ENCODE measurements around the gene PPARA.
"Not testable (repeated sequence)": the region's sequence is repeated elsewhere in the genome, so short reads cannot be mapped to it uniquely, and the experiment has no call there.

PPARA gene

DNA sequence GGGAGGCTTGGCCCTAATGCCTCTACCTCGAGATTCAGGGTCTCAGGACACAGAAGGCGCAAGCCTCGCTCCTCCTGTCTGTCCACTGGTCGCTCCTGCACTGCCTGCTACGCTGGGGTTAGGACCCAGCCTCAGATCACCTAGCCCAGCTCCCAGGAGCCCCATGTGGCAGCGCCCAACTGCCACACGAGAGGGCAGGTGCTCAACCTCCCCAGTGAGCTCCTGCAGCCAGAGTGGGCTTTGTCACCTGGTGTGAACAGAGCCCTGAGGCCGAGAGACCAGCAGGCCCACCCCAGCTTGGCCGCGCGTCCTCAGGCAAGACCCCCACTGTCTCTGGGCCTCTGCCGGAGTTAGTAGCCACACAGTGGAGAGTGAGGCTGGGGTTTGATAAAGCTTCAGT lies 21.7 kb upstream of the PPARA start:
- DNase-seq = no peak

DNA sequence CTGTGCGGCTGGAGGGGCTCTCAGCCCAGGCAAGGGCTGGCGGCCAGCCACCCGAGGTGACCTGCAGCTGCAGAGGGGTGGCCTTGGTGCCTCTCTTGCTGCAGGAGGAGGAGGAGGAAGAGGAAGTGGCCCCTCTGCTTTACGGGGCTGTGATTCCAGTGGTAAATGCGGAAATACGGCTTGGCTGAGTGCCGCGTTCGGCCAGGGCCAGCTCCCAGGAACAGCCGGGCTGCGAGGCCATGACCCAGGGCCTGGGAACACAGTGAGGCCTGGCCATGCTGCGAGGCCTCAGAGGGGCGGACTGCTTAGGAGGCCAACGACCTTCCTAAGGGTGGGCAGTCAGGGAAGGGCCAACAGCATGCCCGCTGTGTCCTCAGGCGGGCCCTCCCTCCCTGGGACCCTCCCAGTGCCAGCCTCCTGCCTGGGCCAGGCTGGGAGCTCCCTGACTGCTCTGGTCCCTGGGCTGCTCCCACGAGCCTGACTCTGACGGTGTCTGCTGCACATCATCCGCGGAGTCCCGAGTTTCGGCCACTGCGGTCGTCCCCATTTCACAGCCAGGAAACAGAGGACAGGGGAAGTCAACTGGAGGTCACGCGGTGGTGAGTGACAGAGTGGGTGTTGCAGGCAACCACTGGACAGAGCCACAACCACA lies 20.8 kb upstream of the PPARA start:
- DNase-seq = no peak

DNA sequence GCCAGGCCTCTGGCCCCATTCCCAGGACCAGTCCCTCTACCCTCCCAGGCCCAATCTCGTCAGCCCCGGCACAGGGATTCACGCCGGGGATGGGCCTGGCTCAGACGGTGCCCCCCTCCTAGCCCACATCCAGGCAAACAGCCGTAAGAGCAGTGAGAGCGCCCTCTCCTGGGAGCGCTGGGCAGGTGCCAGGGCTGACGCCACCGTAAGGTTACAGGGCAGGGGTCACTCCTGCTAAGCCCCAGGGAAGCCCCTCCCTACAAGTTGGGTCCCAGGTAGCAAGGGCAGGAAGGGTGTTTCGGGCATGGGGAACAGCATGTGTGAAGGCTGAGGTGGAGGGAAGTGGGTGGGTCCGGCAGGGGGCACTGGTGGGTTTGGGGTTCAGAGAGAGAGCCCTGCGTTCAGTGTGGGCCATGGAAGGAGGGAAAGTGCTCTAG lies 19.2 kb upstream of the PPARA start:
- DNase-seq = no peak

DNA sequence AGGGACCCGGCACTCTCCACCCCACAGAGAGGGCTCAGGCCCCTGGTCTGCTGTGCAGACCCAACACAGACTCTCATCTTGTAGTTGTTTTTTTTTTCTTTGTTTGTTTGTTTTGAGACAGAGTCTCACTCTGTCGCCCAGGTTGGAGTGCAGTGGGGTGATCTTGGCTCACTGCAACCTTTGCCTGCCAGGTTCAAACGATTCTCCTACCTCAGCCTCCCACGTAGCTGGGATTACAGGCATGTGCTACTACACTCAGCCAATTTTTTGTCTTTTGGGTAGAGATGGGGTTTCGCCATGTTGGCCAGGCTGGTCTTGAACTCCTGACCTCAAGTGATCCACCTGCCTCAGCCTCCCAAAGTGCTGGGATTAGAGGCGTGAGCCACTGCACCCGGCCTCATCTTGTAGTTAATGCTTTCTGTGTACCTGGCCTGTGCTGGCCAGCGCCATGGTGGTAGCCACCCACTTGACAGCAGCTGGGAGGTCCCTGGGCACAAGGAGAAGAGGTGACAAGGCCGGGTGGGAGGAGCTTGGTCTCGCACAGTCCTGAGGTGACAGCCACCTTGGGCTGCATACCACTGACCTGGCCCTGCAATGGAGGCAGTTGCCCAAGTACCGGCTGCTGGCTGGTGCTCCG lies 18.0 kb upstream of the PPARA start:
- DNase-seq = not testable (repeated sequence)

DNA sequence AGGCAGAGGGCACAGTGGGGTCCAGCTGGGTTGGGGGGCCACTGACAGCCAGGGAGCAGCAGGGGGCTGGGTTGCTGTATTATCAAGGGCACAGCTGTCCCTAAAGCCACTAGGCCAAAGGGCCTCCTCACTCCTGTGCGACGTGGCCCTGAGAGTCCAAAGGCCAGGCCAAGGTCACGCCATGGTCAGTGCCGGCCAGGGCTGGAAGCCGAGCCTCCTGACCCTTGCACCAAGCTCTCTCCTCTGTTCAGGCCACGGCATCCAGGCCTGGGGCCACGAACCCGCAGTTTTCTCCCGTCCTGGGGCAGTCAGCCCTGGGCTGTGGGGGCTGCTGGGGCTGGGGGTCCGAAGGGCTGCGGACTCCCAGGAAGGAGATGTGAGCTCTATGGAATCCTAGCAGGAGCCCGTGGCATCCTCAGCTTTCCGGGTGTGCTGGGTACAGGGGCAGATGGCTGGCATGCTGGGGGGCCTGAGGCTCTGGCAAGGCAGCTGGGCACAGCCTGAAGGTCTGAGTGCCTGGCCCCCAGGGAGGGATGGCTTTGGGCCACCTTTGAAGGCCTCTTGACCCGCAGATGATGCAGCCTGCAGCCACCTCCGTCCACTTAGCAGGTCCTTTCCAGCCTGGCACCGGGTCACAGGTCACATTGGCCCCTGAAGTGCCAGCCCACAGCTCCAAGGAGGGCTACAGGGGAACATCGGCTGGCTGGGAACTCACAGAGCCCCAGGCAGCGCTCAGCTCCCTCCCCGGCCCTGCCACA lies 17.3 kb upstream of the PPARA start:
- DNase-seq = no peak

DNA sequence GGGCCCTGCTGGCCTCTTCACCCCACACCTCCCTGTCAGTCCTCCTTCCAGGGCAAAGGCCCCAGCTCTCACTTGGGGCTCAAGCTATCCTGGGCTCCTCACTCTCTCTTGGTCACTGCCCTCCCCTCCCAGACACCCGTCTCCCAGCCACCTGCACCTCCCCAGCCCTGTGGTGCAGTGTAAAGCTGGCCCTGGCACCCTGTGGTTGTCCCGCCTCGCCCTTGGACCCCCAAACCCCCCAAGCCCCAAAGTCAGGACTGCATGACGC lies 16.8 kb upstream of the PPARA start:
- no peak for DNase-seq

DNA sequence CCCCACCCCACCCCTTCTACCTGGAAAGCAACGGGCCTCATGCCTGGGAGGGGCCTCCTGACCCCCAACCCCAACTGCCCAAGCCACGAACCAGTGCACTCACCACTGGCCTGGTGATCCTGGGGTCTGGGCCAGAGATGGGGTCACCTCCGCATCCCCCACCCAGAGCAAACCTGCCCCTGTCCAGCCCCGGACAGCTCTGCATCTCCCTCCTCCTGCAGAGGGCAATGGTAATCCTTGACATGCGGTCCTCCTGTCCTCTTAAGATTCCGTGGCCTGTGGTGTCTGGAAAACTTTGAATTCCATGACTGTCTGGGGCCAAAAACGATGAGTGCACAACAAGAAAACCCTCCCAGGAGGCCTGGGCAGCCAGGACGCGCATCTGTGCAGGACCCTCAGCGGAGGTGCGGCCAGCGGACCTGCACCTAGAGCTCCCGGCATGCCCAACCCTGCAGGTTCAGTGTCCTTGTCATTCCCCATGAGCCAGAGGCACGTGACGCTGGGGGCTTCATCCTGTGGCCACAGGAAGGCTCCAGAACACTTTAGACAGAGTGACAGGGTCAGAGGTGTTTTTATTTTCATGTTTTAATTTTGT lies 16.1 kb upstream of the PPARA start:
- DNase-seq = no peak

DNA sequence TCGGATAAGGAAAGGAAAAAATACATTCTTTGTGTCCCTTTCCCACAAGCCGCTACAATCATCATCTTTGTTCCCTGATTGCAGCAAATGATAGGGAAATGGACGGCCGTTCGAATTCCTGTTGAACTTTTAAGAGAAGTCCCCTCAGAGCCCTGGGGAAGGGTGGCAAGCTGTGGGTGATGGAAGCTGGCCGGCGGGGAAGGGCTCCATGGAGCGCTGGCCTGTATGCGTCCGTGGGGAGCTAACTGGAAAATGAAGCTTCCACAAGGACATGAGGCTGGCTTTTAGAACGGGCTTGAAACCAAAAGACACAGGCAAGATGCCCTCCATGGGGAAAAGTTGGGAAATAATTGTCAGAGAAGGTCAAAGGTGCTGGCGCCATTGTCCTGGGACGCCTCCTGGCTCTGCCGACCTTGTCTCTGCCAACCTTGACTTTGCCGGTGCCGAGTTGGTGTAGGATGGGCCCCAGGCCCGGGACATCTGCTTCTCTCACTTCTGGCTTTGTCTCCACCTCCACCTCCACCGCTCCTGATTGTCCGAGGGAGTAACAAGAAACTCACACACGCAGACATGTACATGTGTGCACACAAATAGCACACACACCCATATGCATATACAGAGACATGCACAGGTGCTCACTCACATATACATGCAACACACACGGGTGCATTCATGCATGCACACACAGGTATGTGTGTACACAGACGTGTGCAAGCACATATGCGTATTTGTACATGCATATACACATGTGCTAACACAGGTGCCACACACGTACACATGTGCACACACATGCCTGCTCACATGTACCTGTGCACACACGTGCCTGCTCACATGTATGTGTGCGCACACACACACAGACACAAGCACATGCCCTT lies 14.5 kb upstream of the PPARA start:
- DNase-seq = no peak

DNA sequence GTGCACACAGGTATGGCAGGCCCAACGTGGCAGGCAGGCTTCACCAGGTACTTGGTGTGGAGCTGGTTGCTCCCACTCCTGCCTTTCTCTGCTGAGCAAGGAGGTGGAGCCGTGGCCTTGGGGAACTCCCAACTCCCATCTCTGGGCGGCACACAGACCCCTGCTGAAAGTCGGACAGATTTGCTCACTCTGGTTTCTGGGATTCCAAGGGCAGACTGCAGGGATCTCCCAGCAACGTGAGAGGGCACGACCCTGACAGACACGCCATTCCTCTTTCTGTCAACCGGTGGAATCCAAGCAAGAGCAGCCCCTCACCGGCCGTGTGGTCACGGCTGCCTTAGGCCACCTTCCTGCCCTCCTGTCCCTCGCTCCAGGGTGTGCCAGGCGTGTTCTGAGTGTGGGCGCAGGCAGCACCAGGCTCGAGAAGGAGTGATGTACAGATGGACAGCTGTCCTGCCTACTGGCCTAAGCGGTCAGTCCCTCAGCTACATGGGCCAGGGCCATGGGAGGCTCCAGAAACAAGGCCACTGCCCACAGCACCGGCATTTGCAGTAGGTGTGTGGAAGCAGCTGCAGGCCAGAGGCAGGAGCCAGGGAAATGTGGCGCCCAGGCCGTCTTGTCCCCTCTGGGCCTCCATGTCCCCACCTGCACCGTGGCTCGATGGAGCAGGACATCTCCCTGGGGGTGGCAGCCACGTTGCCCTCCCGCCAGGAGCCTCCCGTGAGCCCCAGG lies 13.7 kb upstream of the PPARA start:
- DNase-seq = no peak

DNA sequence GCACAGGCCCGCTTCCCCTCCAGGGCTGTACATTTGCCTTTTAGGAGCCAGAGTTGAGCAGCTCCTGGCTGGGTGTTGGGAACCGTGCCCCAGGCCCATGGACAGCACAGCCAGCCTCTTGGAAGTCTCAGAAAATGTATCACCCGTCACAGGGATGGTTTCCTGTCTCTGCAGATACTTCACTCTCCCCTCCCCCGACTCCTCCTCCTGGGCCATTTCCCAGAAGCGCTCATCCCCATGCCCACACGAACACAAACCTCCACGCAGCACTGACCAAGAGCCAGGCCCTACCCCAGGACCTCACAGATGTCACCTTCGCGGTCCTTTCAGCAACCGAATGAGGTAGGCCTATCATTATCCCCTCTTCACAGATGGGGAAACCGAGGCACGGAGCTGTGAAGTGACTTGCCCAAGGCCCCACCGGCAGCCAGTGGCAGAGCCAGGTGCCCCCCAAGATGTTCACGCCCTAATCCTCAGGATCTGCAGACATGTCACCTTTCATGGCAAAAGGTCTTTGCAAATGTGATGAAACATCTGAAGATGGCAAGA lies 13.0 kb upstream of the PPARA start:
- DNase-seq = no peak

DNA sequence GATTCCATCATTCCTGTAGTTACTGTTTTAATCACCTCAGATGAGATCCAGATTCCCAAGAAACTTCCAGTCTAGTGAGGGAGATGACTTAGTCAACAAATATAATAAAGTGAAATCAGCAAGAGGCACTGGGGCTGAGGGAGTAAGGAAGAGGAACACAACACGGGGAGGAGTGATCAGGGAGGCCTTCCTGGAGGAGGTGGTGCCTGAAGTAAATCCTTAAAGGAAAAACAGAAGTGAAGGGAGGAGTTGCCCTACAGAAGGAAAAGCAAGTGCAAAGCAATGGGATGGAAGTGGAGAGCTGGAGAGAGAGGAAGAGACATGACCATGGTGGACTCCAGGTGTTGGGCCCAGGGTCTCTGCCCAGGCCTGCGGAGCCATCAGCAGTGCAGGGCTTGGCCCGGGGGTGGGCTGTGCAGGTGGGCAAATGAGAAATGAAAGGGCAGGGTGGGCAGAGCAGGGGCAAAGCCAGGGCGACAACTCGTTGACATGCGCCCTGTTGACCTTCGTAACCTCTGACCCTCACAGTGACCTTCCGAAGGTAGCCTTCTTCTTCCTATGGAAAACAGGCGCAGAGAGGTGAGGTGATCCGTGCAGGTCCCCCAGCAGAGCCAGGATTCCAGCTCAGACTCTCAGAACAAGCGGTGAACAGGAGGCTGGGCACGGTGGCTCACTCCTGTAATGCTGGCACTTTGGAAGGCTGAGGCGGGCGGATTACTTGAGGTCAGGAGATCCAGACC lies 12.1 kb upstream of the PPARA start:
- DNase-seq = no peak

DNA sequence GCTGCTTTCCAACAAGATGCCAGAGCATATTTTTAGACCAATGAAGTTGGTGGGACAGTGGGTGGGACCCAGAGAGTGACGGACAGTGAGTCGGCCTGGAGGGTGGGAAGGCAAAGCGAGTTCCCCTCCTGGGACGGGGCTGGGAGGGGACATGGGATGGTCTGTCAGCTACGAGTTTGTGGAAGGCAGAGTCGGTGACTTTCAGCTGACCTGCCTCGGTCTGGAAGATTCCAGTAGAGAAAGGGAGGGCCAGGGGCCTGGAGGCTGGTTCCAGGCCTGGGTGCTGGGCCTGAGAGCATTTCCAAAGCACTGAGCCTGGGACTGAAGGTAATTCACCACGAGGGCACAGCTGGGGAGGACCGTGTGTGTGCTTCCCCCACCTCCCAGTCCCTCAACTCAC lies 10.9 kb upstream of the PPARA start:
- not testable (repeated sequence) for DNase-seq

DNA sequence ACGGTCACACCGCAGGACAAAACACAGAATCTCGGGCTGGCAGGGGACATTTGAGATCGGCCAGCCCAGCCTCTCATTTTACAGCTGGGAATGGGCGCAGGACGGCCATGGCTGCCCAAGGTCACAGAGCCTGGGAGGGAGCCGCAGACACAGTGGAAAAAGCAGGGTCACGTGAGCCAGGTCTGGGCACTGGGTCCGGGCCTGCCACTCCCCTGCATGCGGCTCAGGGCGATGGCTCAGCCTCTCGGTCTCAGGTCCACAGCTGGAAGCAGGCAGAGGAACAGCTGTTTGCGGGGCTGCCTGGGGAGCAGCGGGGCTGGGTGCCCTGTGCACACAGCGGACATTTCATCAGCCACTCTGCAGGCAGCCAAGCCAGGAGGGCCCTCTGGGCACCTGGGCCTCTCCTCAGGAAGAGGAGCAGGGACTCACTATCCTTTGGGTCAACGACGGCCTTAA lies 10.4 kb upstream of the PPARA start:
- no peak for DNase-seq

DNA sequence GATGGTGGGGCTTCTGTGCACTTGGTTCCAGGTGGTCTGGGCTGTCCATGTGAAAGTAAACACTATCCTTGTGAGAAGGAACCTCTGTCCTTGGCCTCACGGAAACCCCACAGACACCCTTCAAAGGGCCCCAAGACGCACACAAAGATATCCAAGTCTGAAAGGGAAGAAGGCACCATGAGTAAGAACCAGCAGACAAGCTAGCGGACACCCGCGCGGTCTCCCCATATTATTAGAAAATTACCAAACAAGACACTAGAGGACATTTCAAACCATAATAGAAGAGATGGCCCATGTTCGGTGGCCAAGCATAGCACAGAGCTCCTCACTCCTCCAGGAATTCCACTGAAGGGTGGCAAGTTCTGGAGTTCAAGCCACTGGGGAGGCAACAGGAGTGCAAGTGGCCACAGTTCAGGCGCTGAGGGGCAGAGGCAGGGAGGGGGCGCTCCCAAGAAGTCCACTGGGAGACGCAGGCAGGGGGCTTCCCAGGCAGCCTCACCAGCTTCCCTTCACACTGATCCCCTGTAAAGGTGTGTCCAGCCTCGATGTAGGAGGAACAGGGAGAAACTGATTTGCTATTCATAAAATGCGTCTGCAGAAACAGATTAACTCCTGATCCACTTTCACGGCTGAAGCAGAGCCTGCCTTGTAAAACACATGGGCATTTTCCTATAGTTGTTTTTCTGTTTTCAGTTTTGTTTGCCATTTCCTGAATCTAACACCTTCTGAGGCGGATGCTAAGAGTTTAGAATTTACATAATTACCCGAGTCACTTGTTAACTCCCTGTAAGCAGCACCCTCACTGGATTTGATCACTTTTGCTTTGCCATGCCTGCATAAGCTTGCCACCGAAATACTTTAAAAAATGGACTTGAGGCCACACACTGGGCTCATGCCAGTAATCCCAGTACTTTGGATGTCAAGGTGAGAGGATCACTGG lies 9.1 kb upstream of the PPARA start:
- DNase-seq = no peak

DNA sequence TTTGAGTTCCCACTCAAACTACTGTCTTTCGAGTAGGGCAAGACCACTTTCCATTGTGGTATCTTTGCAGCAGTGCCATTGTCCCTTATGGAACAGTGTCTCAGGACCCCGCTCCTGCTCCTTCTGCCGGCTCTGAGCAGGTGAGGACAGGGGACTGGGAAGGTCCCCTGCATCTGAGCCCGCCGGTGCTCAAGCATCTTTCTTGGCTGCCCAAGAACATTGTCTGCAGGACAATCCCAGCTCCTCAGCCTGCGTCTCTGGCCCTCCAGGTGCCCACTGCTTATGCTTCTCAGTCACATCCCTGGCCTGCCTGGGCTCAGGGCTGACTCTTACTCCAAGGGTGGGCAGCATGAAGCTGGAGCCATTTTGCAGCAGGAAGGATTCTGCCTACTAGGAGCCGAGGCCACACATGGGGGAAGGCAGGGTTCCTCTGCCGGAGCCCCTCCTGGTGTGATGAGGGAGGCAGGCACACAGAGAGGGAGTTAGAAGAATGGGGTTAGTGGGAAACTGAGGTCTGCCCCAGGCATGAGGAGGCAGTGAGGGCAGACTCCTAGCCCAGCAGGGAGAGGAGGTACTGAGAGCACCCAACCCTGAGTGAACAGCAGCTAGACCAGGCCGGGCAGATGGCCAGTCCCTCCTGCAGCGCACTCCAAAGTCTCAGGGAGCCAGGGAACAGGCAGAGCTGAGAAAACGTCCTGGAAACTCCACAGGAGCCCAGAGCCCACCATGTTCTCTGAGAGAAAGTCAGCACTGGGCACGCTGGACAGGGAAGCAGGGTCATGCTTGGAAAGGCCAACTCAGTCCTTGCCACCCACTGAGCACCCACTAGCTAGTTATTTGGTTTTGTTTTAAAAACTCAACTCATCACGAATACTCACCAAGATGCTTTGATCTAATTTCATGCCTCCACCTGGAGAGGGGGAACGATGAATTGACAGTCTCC lies 7.5 kb upstream of the PPARA start:
- no peak for DNase-seq

DNA sequence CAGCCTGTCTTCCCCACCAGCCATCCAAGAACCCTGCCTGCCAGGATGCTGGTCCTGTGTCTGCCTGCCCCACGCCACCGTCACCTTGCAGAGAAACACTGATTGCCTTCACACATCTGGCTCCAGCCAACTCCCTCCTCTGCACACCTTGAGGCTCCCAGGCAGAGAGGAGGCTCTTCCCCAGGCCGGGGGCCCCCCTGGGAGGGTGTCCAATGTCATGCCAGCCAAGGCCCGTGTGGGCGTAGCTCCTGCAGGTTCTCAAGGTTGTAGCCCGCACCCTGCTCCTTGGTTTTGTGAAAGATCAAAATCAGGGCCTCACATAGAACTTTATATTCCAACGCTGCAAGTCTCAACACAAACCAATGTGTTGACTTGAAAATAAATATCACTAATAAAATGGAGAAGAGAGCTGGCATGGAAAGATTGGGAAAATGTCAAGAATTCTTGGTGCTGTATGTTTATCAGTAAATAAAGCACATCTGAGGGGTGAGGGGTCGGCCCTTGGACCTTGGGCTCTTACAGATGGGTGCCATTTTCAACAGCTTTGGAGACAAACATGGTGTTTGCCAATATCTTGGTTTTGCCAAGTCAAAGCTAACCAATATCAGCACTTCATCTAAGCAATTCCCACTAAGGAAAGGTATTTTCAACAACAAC lies 6.7 kb upstream of the PPARA start:
- DNase-seq = no peak

DNA sequence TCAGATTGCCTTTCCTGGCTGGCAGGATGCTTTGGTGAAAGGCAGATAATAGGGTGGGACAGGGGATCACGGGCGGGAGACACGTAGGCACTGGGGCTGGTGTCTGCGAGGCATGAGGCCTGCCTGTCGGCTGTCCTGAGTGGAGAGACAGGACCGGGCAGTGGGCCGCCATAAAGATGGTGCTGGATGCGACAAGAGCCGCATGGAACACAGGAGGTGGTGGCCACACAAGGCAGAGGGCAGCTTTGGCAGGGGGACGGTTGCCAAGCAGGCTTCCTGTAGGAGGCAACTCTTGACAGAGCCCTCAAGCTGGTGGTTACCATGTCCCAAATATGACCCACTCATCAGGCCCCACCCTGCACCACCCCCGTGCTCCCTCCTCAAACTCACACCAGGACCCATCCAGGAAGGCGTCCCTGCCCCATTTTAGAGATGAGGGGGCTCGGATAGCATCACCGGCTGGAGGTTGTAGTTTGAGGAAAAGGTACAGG lies 4.9 kb upstream of the PPARA start:
- DNase-seq = no peak

DNA sequence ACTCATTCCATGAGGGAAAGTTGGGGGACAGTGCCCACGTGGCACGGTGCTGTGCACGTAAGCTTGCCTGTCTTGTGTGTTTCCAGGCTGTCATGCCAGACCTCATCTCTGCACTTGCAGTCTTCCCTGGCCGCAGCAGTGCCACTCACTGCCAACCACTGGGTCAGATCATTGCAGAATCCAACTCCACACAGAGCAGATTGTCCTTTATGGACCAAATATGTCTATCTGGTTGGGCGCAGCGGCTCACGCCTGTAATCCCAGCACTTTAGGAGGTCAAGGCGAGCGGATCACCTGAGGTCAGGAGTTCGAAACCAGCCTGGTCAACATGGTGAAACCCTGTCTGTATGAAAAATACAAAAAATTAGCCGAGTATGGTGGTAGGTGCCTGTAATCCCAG lies 4.4 kb upstream of the PPARA start:
- no peak for DNase-seq

All from CD4-positive, alpha-beta T cell treated with Interleukin-21 for 1 hour (primary cell).